OCI-LY7 (cell line): ENCODE data around the gene CDC34. TPM values are rescaled to one million over a fixed set of nuclear protein-coding genes. Genes with fewer than 3 reads are reported as not detected.

Experiments
- BruUV-seq: library from RNA; stranded (reverse); fragments of 400-500 nt; replicated peaks from 2 replicates; lab custom pipeline; 2021; lab: Mats Ljungman, UMichigan
- CTCF ChIA-PET: fragments of 300-600 bp; sonication (Branson Sonifier 250); formaldehyde crosslinking; loops from one replicate; lab custom pipeline; 2022; ENCODE audit warnings: antibody characterized with exemption; ENCODE audit not compliant: unreplicated experiment; lab: Charles Lee
- POLR2A ChIA-PET: fragments of 300-600 bp; sonication (Branson Sonifier 250); formaldehyde crosslinking; loops from one replicate; lab custom pipeline; 2022; ENCODE audit warnings: antibody characterized with exemption; lab: Charles Lee
- DNase-seq: peaks from one replicate; pipeline ENCODE4 v3.0.0-alpha.2; 2015; ENCODE audit warnings: low spot score
- H2AFZ ChIP-seq: fragments of 200-600 bp; sonication (generic), shearing (Covaris generic); 2 replicates; pipeline ENCODE4 v1.6.1; 2014; ENCODE audit warnings: mild to moderate bottlenecking, antibody characterized with exemption, low read length, moderate library complexity
- H3K27ac ChIP-seq: fragments of 200-600 bp; sonication (generic); 2 replicates; pipeline ENCODE4 v1.5.1; 2014; ENCODE audit warnings: mixed run types, low read depth, mild to moderate bottlenecking, moderate library complexity, low read length, inconsistent platforms; ENCODE audit not compliant: poor library complexity, severe bottlenecking
- H3K36me3 ChIP-seq: fragments of 200-600 bp; sonication (generic); 2 replicates; pipeline ENCODE4 v1.6.1; 2014; ENCODE audit warnings: mild to moderate bottlenecking, antibody characterized with exemption, low read length, moderate library complexity, mixed read lengths; ENCODE audit not compliant: insufficient read depth
- H3K4me1 ChIP-seq: fragments of 200-600 bp; sonication (generic); 2 replicates; pipeline ENCODE4 v1.5.1; 2014; ENCODE audit warnings: mild to moderate bottlenecking, low read length; ENCODE audit not compliant: insufficient read depth, poor library complexity, severe bottlenecking
- H3K4me2 ChIP-seq: fragments of 200-600 bp; sonication (generic); 2 replicates; pipeline ENCODE4 v1.6.1; 2014; ENCODE audit warnings: mild to moderate bottlenecking, low read length
- H3K4me3 ChIP-seq: fragments of 200-600 bp; sonication (generic); 2 replicates; pipeline ENCODE4 v1.5.1; 2014; ENCODE audit warnings: mild to moderate bottlenecking, low read depth, low read length; ENCODE audit not compliant: poor library complexity, severe bottlenecking
- H3K79me2 ChIP-seq: fragments of 200-600 bp; sonication (generic); 2 replicates; pipeline ENCODE4 v1.6.1; 2016; ENCODE audit warnings: low read depth, mild to moderate bottlenecking, low read length, moderate library complexity, mixed read lengths; ENCODE audit not compliant: insufficient read depth
- H3K9me2 ChIP-seq: fragments of 200-600 bp; sonication (generic); 2 replicates; pipeline ENCODE4 v1.6.1; 2016; ENCODE audit warnings: mild to moderate bottlenecking, low read length, mixed read lengths; ENCODE audit not compliant: insufficient read depth
- H3K9me3 ChIP-seq: fragments of 200-600 bp; sonication (generic); 2 replicates; pipeline ENCODE4 v1.6.1; 2014; ENCODE audit warnings: mild to moderate bottlenecking, mixed run types, low read length, mixed read lengths
- H4K20me1 ChIP-seq: fragments of 200-600 bp; sonication (generic); 2 replicates; pipeline ENCODE4 v1.6.1; 2014; ENCODE audit warnings: mild to moderate bottlenecking, antibody characterized with exemption, low read length, moderate library complexity, mixed read lengths; ENCODE audit not compliant: insufficient read depth
- CTCF ChIP-seq: fragments of 200-600 bp; sonication (generic); conservative IDR thresholded peaks from 2 replicates; pipeline ENCODE4 v1.5.1; 2014; ENCODE audit warnings: mild to moderate bottlenecking, antibody characterized with exemption, low read length, moderate library complexity, mixed read lengths
- EZH2phosphoT487 ChIP-seq: fragments of 200-600 bp; sonication (generic); IDR thresholded peaks from 2 replicates; pipeline ENCODE4 v1.6.1; 2018; ENCODE audit warnings: low read depth, borderline replicate concordance, mild to moderate bottlenecking, mixed run types, antibody characterized with exemption, low read length, moderate library complexity, mixed read lengths
- intact Hi-C: fragments of 100-400 bp; cut with micrococcal nuclease; formaldehyde crosslinking; loops from one replicate; pipeline ENCODE4 v1.10.0; 2022; ENCODE audit not compliant: unreplicated experiment
- total RNA-seq, 2 experiments: library from RNA; depleted of rRNA in 1 of 2; stranded (reverse); fragments of >200 nt in 1 of 2; shearing (Covaris generic) in 1 of 2; gene quantifications; 2 replicates each; pipeline ENCODE4 v1.2.3, GENCODE V29; 2014 to 2022

The CDC34 gene
- total RNA-seq, 2 experiments from 2014 or later: 58.2 to 77.2 TPM

- Histone ChIP-seq H3K79me2 (no peaks in the 10 kb centered on the region), H4K20me1 (no peaks in the 10 kb centered on the region), H3K9me3 (no peaks in the 10 kb centered on the region; the same call in 1 of the 2 replicates), H3K4me1 (no peaks in the 10 kb centered on the region), H3K36me3 (no peaks in the 10 kb centered on the region), H3K9me2 (no peaks in the 10 kb centered on the region), H3K4me3 (no peak within 1 kb of the TSS), H3K27ac (no peak within 1 kb of the TSS), H3K4me2 (no peak within 1 kb of the TSS), H2AFZ (no peak within 1 kb of the TSS)
- DNase-seq: no peak
- ChIA-PET POLR2A (no interaction called here), CTCF (no interaction called here)
- no peak for TF ChIP-seq EZH2phosphoT487
- TF ChIP-seq CTCF: no peak
- no TSS peak for BruUV-seq
- intact Hi-C loops: no loop called here
Observed at GRCh38 chr19:496112-496665, 35.4 kb upstream of the CDC34 start, which contains the start of gene MADCAM1. Gene MADCAM1, plus strand, starts transcription at chr19:496486. Its CDS starts 14 bp downstream, at chr19:496500.

- POLR2A ChIA-PET: no interaction called here
- Histone ChIP-seq H3K9me3 (no peaks in the 10 kb centered on the region; the same call in 1 of the 2 replicates), H3K36me3 (no peaks in the 10 kb centered on the region), H4K20me1 (no peaks in the 10 kb centered on the region), H3K4me1 (no peaks in the 10 kb centered on the region), H3K79me2 (no peaks in the 10 kb centered on the region), H3K4me3 (no peak overlapping the region), H3K4me2 (no peak overlapping the region), H2AFZ (no peak overlapping the region), H3K27ac (no peak overlapping the region), H3K9me2 (no peaks in the 10 kb centered on the region)
- CTCF ChIA-PET: no interaction called here
- no peak for DNase-seq
- BruUV-seq: no TSS peak
- TF ChIP-seq CTCF (no peak), EZH2phosphoT487 (no peak)
- intact Hi-C loops: no loop called here
Observed at GRCh38 chr19:496986-497385, 34.6 kb upstream of the CDC34 start.

- CTCF ChIA-PET: no interaction called here
- no peak overlapping the region for H3K4me2 ChIP-seq
- H3K27ac ChIP-seq: no peak overlapping the region
- TF ChIP-seq CTCF (no peak), EZH2phosphoT487 (no peak)
- no peak overlapping the region for H2AFZ ChIP-seq
- H3K9me3 ChIP-seq: no peaks in the 10 kb centered on the region
- no peaks in the 10 kb centered on the region for H3K9me2 ChIP-seq
- no peak overlapping the region for H3K4me3 ChIP-seq
- H4K20me1 ChIP-seq: no peaks in the 10 kb centered on the region
- no peaks in the 10 kb centered on the region for H3K36me3 ChIP-seq
- intact Hi-C loops: no loop called here
- no TSS peak for BruUV-seq
- DNase-seq: no peak
- peaks cover under 1% of the 10 kb centered on the region for H3K4me1 ChIP-seq
- POLR2A ChIA-PET: no interaction called here
- no peaks in the 10 kb centered on the region for H3K79me2 ChIP-seq
Observed at GRCh38 chr19:497491-497868, 34.1 kb upstream of the CDC34 start.
